HG03095 (cell line): ENCODE results near the gene UNC50.

ENCODE experiments used
- ATAC-seq: cut with Tn5 transposase; IDR thresholded peaks from one replicate; pipeline ENCODE4 v1.9.1; 2021; ENCODE audit warnings: moderate library complexity; ENCODE audit not compliant: unreplicated experiment

The UNC50 gene

DNA sequence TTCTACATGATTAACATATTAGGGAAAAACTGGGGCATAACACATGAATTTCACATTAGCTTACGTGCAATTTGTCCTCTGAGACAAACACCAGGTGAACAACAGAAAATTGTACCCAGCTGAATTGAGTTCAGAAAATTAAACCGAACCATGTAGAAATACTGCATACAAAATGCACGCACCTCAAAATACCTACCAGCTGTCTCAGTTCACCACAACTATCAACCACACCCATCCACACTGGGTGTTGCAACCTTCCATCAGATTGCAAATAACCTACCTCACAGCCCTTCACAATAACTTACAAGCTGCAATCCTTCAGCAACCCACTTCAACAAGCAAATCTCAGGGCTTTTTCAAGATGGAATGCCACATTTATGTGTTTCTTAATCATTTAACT, 55.9 kb downstream of the UNC50 start:
- no peak for ATAC-seq

DNA sequence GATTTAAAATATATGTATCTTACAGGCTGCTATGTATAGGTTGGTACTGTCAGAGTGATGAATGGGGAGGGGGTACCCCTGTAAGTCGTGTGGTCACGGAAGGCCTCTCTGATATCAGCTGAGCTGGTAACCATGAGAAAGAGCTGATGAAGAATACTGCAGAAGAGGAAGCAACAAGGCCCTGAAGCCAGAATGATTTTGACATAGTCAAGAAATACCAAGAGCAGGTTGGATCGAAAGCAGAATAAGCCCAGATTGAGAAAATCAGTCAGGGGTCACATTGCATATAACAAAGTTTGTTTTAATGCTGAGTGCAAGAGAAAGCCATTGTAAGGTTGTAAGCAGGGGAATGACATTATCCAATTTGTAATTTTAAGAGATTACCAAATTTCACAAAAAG, 57.3 kb downstream of the UNC50 start:
- ATAC-seq, result no peak
